T-helper 1 cell treated with Interleukin-12 subunit alpha and Interleukin-12 subunit beta and Interleukin-4 antibody, amounts not matched to agents 30 ng/mL and 1 ng/mL, for 36 hours (primary cell): ENCODE results near the gene MARK3. TPM values are rescaled to one million over a fixed set of nuclear protein-coding genes. Genes with fewer than 3 reads are reported as not detected.

Experiments used
- intact Hi-C: fragments of 100-400 bp; cut with micrococcal nuclease; formaldehyde crosslinking; loops from one replicate; pipeline ENCODE4 v1.15.1; 2024
- total RNA-seq: library from RNA; stranded (reverse); gene quantifications from 2 replicates; pipeline ENCODE4 v1.2.3, GENCODE V29; 2022

Gene MARK3
- total RNA-seq, 1 donor from 2014 or later: 91.6 TPM

DNA sequence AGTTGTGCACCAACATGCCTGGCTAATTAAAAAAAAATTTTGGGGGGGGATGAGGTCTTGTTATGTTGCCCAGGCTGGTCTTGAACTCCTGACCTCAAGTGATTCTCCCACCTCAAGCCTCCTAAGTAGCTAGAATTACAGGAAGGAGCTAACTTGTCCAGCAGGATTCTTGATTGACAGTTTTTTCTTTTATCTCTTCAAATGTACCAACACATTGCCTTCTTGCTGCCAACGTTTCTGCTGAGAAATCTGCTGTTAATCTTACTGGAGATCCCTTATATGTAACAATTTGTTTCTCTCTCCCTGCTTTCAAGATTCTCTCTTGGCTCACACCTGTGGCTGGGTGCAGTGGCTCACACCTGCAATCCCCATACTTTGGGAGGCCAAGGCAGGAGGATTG lies 22.4 kb upstream of the MARK3 start:
- intact Hi-C loops: no loop called here

GRCh38 chr14:103366741-103367140 lies 18.5 kb upstream of the MARK3 start:
- intact Hi-C loops: no loop called here

GRCh38 chr14:103367995-103368394 lies 17.2 kb upstream of the MARK3 start:
- intact Hi-C loops: no loop called here

DNA sequence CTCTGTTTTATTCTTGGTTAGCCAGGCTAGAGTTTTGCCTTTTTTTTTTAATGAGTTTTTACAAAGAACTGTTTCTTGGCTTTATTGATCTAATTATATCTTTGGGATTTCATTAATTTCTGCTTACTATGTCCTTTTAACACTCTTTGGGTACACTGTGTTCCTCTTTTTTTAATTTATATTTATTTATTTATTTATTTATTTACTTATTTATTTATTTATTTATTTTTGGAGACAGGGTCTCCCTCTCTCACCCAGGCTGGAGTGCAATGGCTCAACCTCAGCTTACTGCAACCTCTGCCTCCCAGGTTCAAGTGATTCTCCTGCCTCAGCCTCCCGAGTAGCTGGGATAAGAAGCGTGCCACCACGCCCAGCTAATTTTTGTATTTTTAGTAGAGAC lies 15.1 kb upstream of the MARK3 start:
- intact Hi-C loops: no loop called here

GRCh38 chr14:103372017-103372416 lies 13.2 kb upstream of the MARK3 start:
- intact Hi-C loops: no loop called here

DNA sequence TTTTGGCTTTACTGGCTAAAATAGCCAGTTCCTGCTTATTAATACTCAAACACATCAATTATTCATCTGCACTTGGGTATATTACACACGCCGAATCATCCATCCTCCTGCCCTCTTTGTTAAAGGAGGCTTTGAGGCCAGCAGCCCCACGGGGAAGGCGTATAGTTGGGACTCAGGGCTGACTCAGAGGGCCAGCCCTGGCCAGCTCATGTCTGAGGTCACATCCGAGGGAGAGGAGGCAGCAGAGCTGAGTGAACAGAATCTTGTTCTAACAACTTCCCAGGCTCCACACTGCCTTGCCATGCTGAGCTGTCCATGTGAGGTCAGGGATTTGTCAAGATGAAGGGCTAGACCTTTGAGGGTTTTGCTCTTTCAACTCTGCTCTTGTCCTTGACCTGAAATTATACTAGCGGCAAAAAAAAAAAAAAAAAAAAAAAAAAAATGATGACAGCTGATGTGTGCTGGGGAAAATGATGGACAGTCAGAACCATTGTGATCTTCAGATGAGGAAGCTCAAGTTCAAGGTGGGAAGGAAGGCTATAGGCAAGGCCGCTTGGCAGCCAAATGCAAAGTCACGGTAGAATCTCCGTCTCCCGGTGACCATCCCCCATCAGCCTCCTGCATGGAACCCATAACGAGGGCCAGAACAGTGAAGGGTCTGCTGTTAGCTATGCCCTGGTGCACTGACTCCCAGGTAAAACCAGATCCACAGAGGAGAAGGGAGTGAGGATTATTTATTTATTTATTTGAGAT lies 12.5 kb upstream of the MARK3 start:
- intact Hi-C loops: no loop called here

- intact Hi-C loops: no loop called here
Observed at GRCh38 chr14:103374121-103374520, 11.1 kb upstream of the MARK3 start.

- intact Hi-C loops: no loop called here
Observed at GRCh38 chr14:103377522-103378037, 7.6 kb upstream of the MARK3 start.

GRCh38 chr14:103378038-103378854 lies 7.0 kb upstream of the MARK3 start:
- intact Hi-C loops: no loop called here

GRCh38 chr14:103380719-103381377 lies 4.4 kb upstream of the MARK3 start:
- intact Hi-C loops: loop anchor here (10.0 kb wide), 1 partner anchor 606 kb away; the partner anchor contains the start of gene TRAF3

DNA sequence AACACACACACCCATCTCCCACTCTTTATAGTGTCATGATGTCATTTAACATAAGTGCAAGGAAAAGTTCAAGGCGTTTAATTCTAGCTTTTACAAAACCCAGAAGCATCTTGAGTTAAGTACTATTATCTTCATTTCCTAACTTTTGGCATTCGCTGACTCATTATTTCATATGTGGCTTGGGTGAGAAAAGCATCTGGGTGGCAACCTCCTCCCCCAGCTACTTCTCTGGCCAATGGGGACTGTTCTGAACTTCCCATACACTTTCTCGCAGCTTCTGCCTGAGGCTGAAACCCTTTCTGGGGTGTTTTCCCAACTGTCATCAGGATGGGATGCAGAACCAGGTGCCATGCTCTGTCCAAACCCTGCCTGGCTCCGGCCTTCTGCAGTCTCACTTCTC lies 2.8 kb upstream of the MARK3 start:
- intact Hi-C loops: loop anchor here (10.0 kb wide), 1 partner anchor 608 kb away; the partner anchor contains the start of gene TRAF3

GRCh38 chr14:103384450-103385151 lies 614 bp upstream of the MARK3 start:
- intact Hi-C loops: loop anchor here (1.0 to 10.0 kb wide), 6 partner anchors 10 to 1437 kb away; partner anchors contain the start of genes EIF5, KLC1, TRAF3 and XRCC3

- intact Hi-C loops: loop anchor here (1.0 to 10.0 kb wide), 6 partner anchors 8 to 1439 kb away; partner anchors contain the start of genes EIF5, KLC1, TRAF3 and XRCC3
Observed at GRCh38 chr14:103385929-103386712, 906 bp downstream of the MARK3 start.

GRCh38 chr14:103386713-103387329 lies 1.6 kb downstream of the MARK3 start:
- intact Hi-C loops: loop anchor here (5.0 to 10.0 kb wide), 2 partner anchors 612 to 1440 kb away; partner anchors contain the start of gene TRAF3

DNA sequence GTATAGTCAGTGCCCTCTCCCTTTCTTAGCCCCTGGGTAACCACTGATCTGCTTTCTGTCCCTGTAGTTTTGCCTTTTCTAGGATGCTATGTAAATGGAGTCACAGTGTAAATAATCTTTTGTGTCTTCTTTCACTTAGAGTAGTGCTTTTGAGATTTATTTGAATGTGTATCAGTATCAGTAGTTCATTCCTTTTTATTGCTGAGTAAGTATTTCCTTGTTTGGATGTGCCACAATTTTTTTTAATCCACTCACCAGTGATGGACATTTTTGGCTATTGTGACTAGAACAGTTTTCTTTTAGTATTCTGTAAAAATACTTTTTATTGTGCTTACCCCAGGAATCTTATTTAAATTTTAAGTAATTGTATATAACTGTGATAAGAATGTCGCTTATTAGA lies 3.4 kb downstream of the MARK3 start:
- intact Hi-C loops: loop anchor here (5.0 to 10.0 kb wide), 2 partner anchors 614 to 1441 kb away; partner anchors contain the start of gene TRAF3

GRCh38 chr14:103390605-103391004 lies 5.4 kb downstream of the MARK3 start:
- intact Hi-C loops: loop anchor here (5.0 to 10.0 kb wide), 4 partner anchors 37 to 454 kb away; partner anchors contain the start of genes BAG5, COA8 and PPP1R13B

DNA sequence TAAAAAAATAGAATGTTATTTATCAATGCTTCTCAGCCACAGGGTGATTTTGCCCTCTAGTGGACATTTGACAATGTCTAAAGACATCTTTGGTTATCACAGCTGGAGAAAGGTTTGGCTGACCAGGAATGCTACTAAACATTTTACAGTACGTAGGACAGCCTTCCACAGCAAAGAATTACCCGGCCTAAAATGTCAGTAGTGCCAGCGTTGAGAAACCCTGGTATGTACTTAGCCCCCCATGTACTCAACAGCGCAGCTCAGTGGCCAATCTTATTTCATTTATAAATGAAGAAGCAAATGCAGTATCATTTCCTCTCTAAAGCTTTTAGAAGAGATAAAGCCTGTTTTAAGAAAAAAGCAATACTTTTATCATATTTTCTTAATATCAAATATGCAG lies 5.8 kb downstream of the MARK3 start:
- intact Hi-C loops: loop anchor here (5.0 to 10.0 kb wide), 4 partner anchors 36 to 454 kb away; partner anchors contain the start of genes BAG5, COA8 and PPP1R13B

DNA sequence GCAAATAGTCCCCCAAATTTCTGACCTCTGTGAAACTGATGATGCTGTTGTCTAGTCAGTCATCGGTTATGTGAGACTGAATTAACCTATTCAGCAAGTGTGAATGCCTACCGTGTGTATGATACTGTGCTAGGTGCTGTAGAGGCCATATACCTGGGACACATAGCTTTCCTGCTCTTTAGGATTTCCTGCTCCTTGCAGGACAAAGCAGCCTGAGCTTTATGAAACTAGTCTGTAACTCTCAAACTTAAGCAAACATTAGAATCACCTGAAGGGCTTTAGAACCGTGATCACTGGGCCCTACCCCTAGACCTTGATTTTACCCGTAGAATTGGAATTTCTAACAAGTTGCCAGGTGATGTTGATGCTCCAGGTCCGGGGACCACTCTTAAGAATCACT lies 6.9 kb downstream of the MARK3 start:
- intact Hi-C loops: loop anchor here (5.0 to 10.0 kb wide), 4 partner anchors 35 to 453 kb away; partner anchors contain the start of genes BAG5, COA8 and PPP1R13B

GRCh38 chr14:103392572-103392971 lies 7.4 kb downstream of the MARK3 start:
- intact Hi-C loops: loop anchor here (5.0 to 10.0 kb wide), 4 partner anchors 35 to 452 kb away; partner anchors contain the start of genes BAG5, COA8 and PPP1R13B
